Caco-2 (cell line): Measurements from ENCODE around the gene PCGF1. TPM values are rescaled to one million over a fixed set of nuclear protein-coding genes. Genes with fewer than 3 reads are reported as not detected.
"Not testable (repeated sequence)": the region's sequence is repeated elsewhere in the genome, so short reads cannot be mapped to it uniquely, and the experiment has no call there.

ENCODE experiments used
- BruUV-seq: library from RNA; stranded (reverse); fragments of 400-500 nt; replicated peaks from 2 replicates; lab custom pipeline; 2021; lab: Mats Ljungman, UMichigan
- CTCF ChIA-PET: fragments of 300-600 bp; sonication (Branson Sonifier 250); formaldehyde crosslinking; loops from one replicate; lab custom pipeline; 2022; ENCODE audit warnings: antibody characterized with exemption; lab: Charles Lee
- POLR2A ChIA-PET: fragments of 300-600 bp; sonication (Branson Sonifier 250); formaldehyde crosslinking; loops from one replicate; lab custom pipeline; 2022; ENCODE audit warnings: antibody characterized with exemption; lab: Charles Lee
- DNase-seq, 2 experiments: peaks; one replicate each; pipeline versions ENCODE4 v3.0.0 to v3.0.0-alpha.2; 2020 to 2022
- H3K27me3 ChIP-seq: replicated peaks from 2 replicates; pipeline ENCODE4 v1.6.0; 2011; ENCODE audit warnings: low read length; ENCODE audit not compliant: control insufficient read depth, insufficient read depth
- H3K36me3 ChIP-seq: 2 replicates; pipeline ENCODE4 v1.5.1; 2011; ENCODE audit warnings: low read length; ENCODE audit not compliant: control insufficient read depth, insufficient read depth
- H3K4me1 ChIP-seq: fragments of 250-450 bp; sonication (Bioruptor Pico); 2 replicates; pipeline ENCODE4 v1.5.1; 2020; ENCODE audit warnings: mild to moderate bottlenecking
- H3K4me3 ChIP-seq: 2 replicates; pipeline ENCODE4 v1.5.1; 2011; ENCODE audit warnings: low read depth, mild to moderate bottlenecking, control low read depth, low read length
- H3K9me3 ChIP-seq: fragments of 250-450 bp; sonication (Bioruptor Pico); 2 replicates; pipeline ENCODE4 v1.5.1; 2020; ENCODE audit warnings: mild to moderate bottlenecking, moderate library complexity
- H3K27ac Mint-ChIP-seq: one replicate; pipeline ENCODE4 v1.8.0; 2022; ENCODE audit warnings: mixed read lengths; ENCODE audit not compliant: unreplicated experiment
- H3K27me3 Mint-ChIP-seq: one replicate; pipeline ENCODE4 v1.8.0; 2022; ENCODE audit warnings: mixed read lengths; ENCODE audit not compliant: insufficient read depth, unreplicated experiment
- H3K36me3 Mint-ChIP-seq: one replicate; pipeline ENCODE4 v1.8.0; 2022; ENCODE audit warnings: mild to moderate bottlenecking, mixed read lengths; ENCODE audit not compliant: insufficient read depth, unreplicated experiment
- H3K4me1 Mint-ChIP-seq: one replicate; pipeline ENCODE4 v1.8.0; 2022; ENCODE audit warnings: low read depth, mixed read lengths; ENCODE audit not compliant: unreplicated experiment
- H3K4me3 Mint-ChIP-seq: one replicate; pipeline ENCODE4 v1.8.0; 2022; ENCODE audit warnings: mild to moderate bottlenecking, moderate library complexity, mixed read lengths; ENCODE audit not compliant: unreplicated experiment
- H3K9me3 Mint-ChIP-seq: one replicate; pipeline ENCODE4 v1.8.0; 2022; ENCODE audit warnings: mixed read lengths; ENCODE audit not compliant: unreplicated experiment
- intact Hi-C: fragments of 100-400 bp; cut with micrococcal nuclease; formaldehyde crosslinking; loops from one replicate; pipeline ENCODE4 v1.10.0; 2022; ENCODE audit not compliant: unreplicated experiment
- total RNA-seq: library from RNA; stranded (reverse); gene quantifications from 2 replicates; pipeline ENCODE4 v1.2.3, GENCODE V29; 2022
- TF ChIP-seq, protein P1 (sequence below), 2 experiments: fragments of 200-600 bp in 1 of 2; IDR thresholded peaks; 1 replicate in 1 of 2; 2 replicates in 1 of 2; pipeline versions ENCODE4 v1.5.1 to v1.8.0; 2011 to 2022; ENCODE audit warnings: antibody characterized with exemption in 1 of 2, control low read depth in 1 of 2, inconsistent platforms in 1 of 2, low read depth in 1 of 2, low read length in 1 of 2, mild to moderate bottlenecking in 1 of 2, moderate library complexity in 1 of 2; ENCODE audit not compliant: insufficient read depth in 1 of 2, severe bottlenecking in 1 of 2, unreplicated experiment in 1 of 2

PCGF1 gene
- total RNA-seq, 1 experiment from 2014 or later = 29.7 TPM

DNA sequence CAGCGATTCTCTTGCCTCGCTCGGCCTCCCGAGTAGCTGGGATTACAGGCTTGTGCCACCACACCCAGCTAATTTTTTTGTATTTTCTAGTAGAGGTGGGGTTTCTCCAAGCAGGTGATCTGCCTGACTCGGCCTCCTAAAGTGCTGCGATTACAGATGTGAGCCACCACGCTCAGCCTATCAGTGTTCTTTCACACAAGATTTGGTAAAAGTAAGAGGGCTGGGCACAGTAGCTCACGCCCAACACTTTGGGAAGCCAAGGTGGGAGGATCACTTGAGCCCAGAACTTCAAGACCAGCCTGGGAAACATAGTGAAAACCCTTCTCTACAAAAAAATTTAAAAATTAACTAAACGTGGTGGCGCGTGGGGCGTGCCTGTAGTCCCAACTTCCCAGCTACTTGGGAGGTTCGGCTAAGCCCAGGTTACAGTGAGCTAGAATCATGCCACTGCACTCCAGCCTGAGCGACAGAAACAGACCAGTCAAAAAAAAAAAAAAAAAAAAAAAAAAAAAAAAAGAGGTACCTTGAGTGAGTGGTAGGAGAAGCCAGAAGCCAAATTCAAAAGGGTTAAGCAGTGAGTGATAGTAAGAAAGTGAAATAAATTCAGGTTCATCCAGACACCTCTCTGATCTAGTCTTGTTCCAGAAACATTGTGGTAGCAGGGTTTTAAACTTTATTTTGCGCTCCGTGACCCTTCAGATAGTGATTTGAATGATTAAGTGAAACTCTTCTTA is 36.0 kb downstream of the PCGF1 start:
- Histone ChIP-seq H3K9me3 (no peaks in the 10 kb centered on the region), H3K36me3 (no peaks in the 10 kb centered on the region), H3K27me3 (no peaks in the 10 kb centered on the region), H3K4me1 (peaks cover 4% of the 10 kb centered on the region; the same call in 1 of the 2 replicates), H3K4me3 (peak overlapping the region; percentile 65)
- CTCF ChIA-PET = interaction anchor here (0.6 to 1.0 kb wide), 2 partner anchors 10 to 32 kb away, joined by 3 read pairs; no protein-coding TSS in a partner anchor
- peaks cover 45% of the 10 kb centered on the region for H3K36me3 Mint-ChIP-seq
- no peaks in the 10 kb centered on the region for H3K9me3 Mint-ChIP-seq
- BruUV-seq = no TSS peak
- intact Hi-C loops = loop anchor here (1.0 kb wide), 4 partner anchors 12 to 116 kb away; partner anchors contain the start of genes AUP1, HTRA2, TTC31 and WBP1
- POLR2A ChIA-PET = interaction anchor here (0.7 to 1.3 kb wide), 3 partner anchors 18 to 31 kb away, joined by 4 to 10 read pairs (median 5); no protein-coding TSS in a partner anchor
- H3K4me1 Mint-ChIP-seq = peaks cover 8% of the 10 kb centered on the region
- peak overlapping the region; percentile 95 for H3K27ac Mint-ChIP-seq
- H3K27me3 Mint-ChIP-seq = no peaks in the 10 kb centered on the region
- no peak for DNase-seq
- peak overlapping the region; percentile 93 for H3K4me3 Mint-ChIP-seq
- TF ChIP-seq, protein P1, sequence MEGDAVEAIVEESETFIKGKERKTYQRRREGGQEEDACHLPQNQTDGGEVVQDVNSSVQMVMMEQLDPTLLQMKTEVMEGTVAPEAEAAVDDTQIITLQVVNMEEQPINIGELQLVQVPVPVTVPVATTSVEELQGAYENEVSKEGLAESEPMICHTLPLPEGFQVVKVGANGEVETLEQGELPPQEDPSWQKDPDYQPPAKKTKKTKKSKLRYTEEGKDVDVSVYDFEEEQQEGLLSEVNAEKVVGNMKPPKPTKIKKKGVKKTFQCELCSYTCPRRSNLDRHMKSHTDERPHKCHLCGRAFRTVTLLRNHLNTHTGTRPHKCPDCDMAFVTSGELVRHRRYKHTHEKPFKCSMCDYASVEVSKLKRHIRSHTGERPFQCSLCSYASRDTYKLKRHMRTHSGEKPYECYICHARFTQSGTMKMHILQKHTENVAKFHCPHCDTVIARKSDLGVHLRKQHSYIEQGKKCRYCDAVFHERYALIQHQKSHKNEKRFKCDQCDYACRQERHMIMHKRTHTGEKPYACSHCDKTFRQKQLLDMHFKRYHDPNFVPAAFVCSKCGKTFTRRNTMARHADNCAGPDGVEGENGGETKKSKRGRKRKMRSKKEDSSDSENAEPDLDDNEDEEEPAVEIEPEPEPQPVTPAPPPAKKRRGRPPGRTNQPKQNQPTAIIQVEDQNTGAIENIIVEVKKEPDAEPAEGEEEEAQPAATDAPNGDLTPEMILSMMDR (IDR thresholded peaks at IDR 0.05; ENCODE audit: insufficient read depth in 1 of 2, low read depth in 1 of 2, low read length in 1 of 2, severe bottlenecking in 1 of 2, unreplicated experiment in 1 of 2) = no peak

DNA sequence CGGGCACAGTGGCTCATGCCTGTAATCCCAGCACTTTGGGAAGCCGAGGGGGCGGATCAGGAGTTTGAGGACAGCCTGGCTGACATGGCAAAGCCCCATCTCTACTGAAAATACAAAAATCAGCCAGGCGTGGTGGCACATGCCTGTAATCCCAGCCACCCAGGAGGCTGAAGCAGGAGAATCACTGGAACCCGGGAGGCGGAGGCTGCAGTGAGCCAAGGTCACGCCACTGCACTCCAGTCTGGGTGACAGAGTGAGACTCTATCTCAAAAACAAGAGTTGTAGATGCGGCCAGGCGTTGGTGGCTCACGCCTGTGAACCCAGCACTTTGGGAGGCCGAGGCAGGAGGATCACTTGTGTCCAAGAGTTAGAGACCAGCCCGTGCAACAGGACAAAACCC is 36.8 kb downstream of the PCGF1 start:
- H3K36me3 Mint-ChIP-seq = peaks cover 39% of the 10 kb centered on the region
- DNase-seq = not testable (repeated sequence)
- CTCF ChIA-PET = interaction anchor here (1.0 kb wide), 1 partner anchor 9 kb away, joined by 3 read pairs; no protein-coding TSS in a partner anchor

DNA sequence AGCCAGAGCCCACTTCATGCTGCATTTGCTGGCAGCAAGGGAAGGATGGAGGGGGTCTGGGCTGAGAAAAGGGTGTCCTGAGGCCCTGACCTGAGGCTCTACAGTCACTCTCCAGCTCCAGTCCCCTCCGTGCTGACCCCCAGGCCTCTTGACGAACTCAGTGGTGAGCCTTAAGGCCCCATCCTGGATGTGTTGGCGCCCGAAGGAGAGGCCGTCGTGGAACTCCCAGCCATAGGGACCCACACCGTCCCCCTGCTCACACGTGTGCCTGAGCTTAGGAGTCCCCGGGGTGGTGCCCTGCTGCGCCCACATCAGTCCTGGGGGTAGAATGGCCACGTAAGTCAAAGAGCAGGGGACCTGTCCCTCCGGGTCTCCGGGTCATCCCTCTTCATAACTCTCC is 43.1 kb downstream of the PCGF1 start:
- intact Hi-C loops = no loop called here
- peaks cover 46% of the 10 kb centered on the region for H3K36me3 Mint-ChIP-seq
- H3K27ac Mint-ChIP-seq = peak overlapping the region; percentile 98
- Histone ChIP-seq H3K9me3 (no peaks in the 10 kb centered on the region), H3K36me3 (peaks cover 4% of the 10 kb centered on the region), H3K4me1 (0 out of 2 replicates have a peak, but pooled peaks cover 5% of the 10 kb centered on the region), H3K4me3 (peak overlapping the region; percentile 92), H3K27me3 (no peaks in the 10 kb centered on the region)
- H3K9me3 Mint-ChIP-seq = no peaks in the 10 kb centered on the region
- peaks cover 6% of the 10 kb centered on the region for H3K4me1 Mint-ChIP-seq
- H3K4me3 Mint-ChIP-seq = peak overlapping the region; percentile 99
- no TSS peak for BruUV-seq
- H3K27me3 Mint-ChIP-seq = no peaks in the 10 kb centered on the region
- DNase-seq = no peak
- TF ChIP-seq, protein P1 (IDR thresholded peaks at IDR 0.05; ENCODE audit: insufficient read depth in 1 of 2, low read depth in 1 of 2, low read length in 1 of 2, severe bottlenecking in 1 of 2, unreplicated experiment in 1 of 2) = no peak
- CTCF ChIA-PET = interaction anchor here (1.8 kb wide), 1 partner anchor 68 kb away, joined by 5 read pairs; no protein-coding TSS in a partner anchor
- POLR2A ChIA-PET = interaction anchor here (1.1 kb wide), 1 partner anchor 24 kb away, joined by 4 read pairs; no protein-coding TSS in a partner anchor

More for the DNA sequence above, 36.8 kb downstream of the PCGF1 start:
- H3K4me1 Mint-ChIP-seq, H3K9me3 ChIP-seq, H3K4me1 ChIP-seq, H3K27me3 Mint-ChIP-seq, H3K4me3 ChIP-seq, H3K27me3 ChIP-seq, H3K36me3 ChIP-seq, BruUV-seq, intact Hi-C loops, H3K9me3 Mint-ChIP-seq: not testable (repeated sequence)
- H3K4me3 Mint-ChIP-seq = peak overlapping the region; percentile 93
- POLR2A ChIA-PET = interaction anchor here (1.3 kb wide), 1 partner anchor 28 kb away, joined by 10 read pairs; no protein-coding TSS in a partner anchor
- H3K27ac Mint-ChIP-seq = peak overlapping the region; percentile 51
